ENCODE measurements around the gene PIGQ. TPM values are rescaled to one million over a fixed set of nuclear protein-coding genes. Genes with fewer than 3 reads are reported as not detected.
A peak's percentile ranks its signal among the peaks of the same experiment; 100 is the strongest.

Gene PIGQ
- polyA plus RNA-seq, 3 donors: 11.4 to 39.8 (median 12.1) TPM

GRCh38 chr16:615122-615521 lies 45.4 kb downstream of the PIGQ start:
- H3K27ac Mint-ChIP-seq: peak overlapping the region in 2 of 7 donors; percentile 0 to 43
- intact Hi-C loops (cut with micrococcal nuclease): no loop called here
- peaks cover 22 to 52% of the 10 kb centered on the region in 2 donors for H3K36me3 Mint-ChIP-seq
- no peak overlapping the region for H3K4me3 ChIP-seq (replicated peaks in 1 of 3; ENCODE audit: low read depth in 2 of 3, low read length in 3 of 3)
- no peak for DNase-seq
- H3K9ac ChIP-seq (ENCODE audit: insufficient read depth, low read length, poor library complexity, severe bottlenecking): no peak overlapping the region
- TF ChIP-seq, protein P1, sequence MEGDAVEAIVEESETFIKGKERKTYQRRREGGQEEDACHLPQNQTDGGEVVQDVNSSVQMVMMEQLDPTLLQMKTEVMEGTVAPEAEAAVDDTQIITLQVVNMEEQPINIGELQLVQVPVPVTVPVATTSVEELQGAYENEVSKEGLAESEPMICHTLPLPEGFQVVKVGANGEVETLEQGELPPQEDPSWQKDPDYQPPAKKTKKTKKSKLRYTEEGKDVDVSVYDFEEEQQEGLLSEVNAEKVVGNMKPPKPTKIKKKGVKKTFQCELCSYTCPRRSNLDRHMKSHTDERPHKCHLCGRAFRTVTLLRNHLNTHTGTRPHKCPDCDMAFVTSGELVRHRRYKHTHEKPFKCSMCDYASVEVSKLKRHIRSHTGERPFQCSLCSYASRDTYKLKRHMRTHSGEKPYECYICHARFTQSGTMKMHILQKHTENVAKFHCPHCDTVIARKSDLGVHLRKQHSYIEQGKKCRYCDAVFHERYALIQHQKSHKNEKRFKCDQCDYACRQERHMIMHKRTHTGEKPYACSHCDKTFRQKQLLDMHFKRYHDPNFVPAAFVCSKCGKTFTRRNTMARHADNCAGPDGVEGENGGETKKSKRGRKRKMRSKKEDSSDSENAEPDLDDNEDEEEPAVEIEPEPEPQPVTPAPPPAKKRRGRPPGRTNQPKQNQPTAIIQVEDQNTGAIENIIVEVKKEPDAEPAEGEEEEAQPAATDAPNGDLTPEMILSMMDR (IDR thresholded peaks at IDR 0.05): no peak
- H3K27me3 Mint-ChIP-seq (ENCODE audit: low read depth in 3 of 3): peaks cover 0 to 2% (median 1%) of the 10 kb centered on the region in 3 donors
- H3K27me3 ChIP-seq (ENCODE audit: control insufficient read depth in 2 of 2, insufficient read depth in 2 of 2, low read length in 2 of 2): no peaks in the 10 kb centered on the region
- peaks cover 67% of the 10 kb centered on the region for H3K79me2 ChIP-seq (ENCODE audit: insufficient read depth, low read length)
- peaks cover 23 to 40% of the 10 kb centered on the region in 2 donors for H3K36me3 ChIP-seq (replicated peaks in 1 of 2; ENCODE audit: control insufficient read depth in 1 of 2, insufficient read depth in 2 of 2, low read length in 2 of 2)
- H3K4me3 Mint-ChIP-seq: no peak overlapping the region
- H3K9me3 ChIP-seq (replicated peaks in 1 of 2; ENCODE audit: control insufficient read depth in 1 of 2, insufficient read depth in 1 of 2, low read length in 2 of 2): no peaks in the 10 kb centered on the region
- H3K4me1 ChIP-seq (ENCODE audit: control insufficient read depth in 1 of 2, insufficient read depth in 2 of 2, low read length in 2 of 2): no peaks in the 10 kb centered on the region
- no peak overlapping the region for H2AFZ ChIP-seq (ENCODE audit: insufficient read depth, low read depth, low read length, poor library complexity, severe bottlenecking)
- no peak overlapping the region for H3K4me2 ChIP-seq (replicated peaks; ENCODE audit: extremely low read depth, low read length, poor library complexity, severe bottlenecking)
- H3K27ac ChIP-seq (ENCODE audit: low read depth in 1 of 2, low read length in 2 of 2): no peak overlapping the region
- H3K9me3 Mint-ChIP-seq: peaks cover 0 to 11% (median 0%) of the 10 kb centered on the region in 7 donors
- 96% methylated on average over 4 of the region's 13 CpGs for WGBS (ENCODE audit: insufficient coverage)
- peaks cover 81% of the 10 kb centered on the region for H4K20me1 ChIP-seq (ENCODE audit: insufficient read depth, low read length)
- H3K4me1 Mint-ChIP-seq: peaks cover 5% of the 10 kb centered on the region

GRCh38 chr16:616733-617586 lies 47.2 kb downstream of the PIGQ start:
- TF ChIP-seq, protein P1 (IDR thresholded peaks at IDR 0.05): no peak
- H3K9me3 Mint-ChIP-seq: no peaks in the 10 kb centered on the region
- Histone ChIP-seq H3K36me3 (replicated peaks in 1 of 2; ENCODE audit: control insufficient read depth in 1 of 2, insufficient read depth in 2 of 2, low read length in 2 of 2) (peaks cover 30 to 49% of the 10 kb centered on the region in 2 donors), H3K4me2 (replicated peaks; ENCODE audit: extremely low read depth, low read length, poor library complexity, severe bottlenecking) (no peak overlapping the region), H3K27me3 (ENCODE audit: control insufficient read depth in 2 of 2, insufficient read depth in 2 of 2, low read length in 2 of 2) (no peaks in the 10 kb centered on the region), H3K9ac (ENCODE audit: insufficient read depth, low read length, poor library complexity, severe bottlenecking) (no peak overlapping the region), H3K9me3 (replicated peaks in 1 of 2; ENCODE audit: control insufficient read depth in 1 of 2, insufficient read depth in 1 of 2, low read length in 2 of 2) (no peaks in the 10 kb centered on the region), H3K4me1 (ENCODE audit: control insufficient read depth in 1 of 2, insufficient read depth in 2 of 2, low read length in 2 of 2) (no peaks in the 10 kb centered on the region), H2AFZ (ENCODE audit: insufficient read depth, low read depth, low read length, poor library complexity, severe bottlenecking) (no peak overlapping the region), H3K79me2 (ENCODE audit: insufficient read depth, low read length) (peaks cover 66% of the 10 kb centered on the region), H4K20me1 (ENCODE audit: insufficient read depth, low read length) (peaks cover 83% of the 10 kb centered on the region), H3K4me3 (replicated peaks in 1 of 3; ENCODE audit: low read depth in 2 of 3, low read length in 3 of 3) (no peak overlapping the region), H3K27ac (ENCODE audit: low read depth in 1 of 2, low read length in 2 of 2) (no peak overlapping the region)
- peaks cover 0 to 2% (median 1%) of the 10 kb centered on the region in 3 donors for H3K27me3 Mint-ChIP-seq (ENCODE audit: low read depth in 3 of 3)
- H3K27ac Mint-ChIP-seq: no peak overlapping the region
- peaks cover 26 to 59% of the 10 kb centered on the region in 2 donors for H3K36me3 Mint-ChIP-seq
- H3K4me1 Mint-ChIP-seq: no peaks in the 10 kb centered on the region
- DNase-seq: no peak
- intact Hi-C loops (cut with micrococcal nuclease): no loop called here
- WGBS (ENCODE audit: insufficient coverage): 97% methylated on average over 25 of the region's 39 CpGs
- H3K4me3 Mint-ChIP-seq: no peak overlapping the region

All from CD14-positive monocyte (primary cell).